ENCODE results near the gene ATP6V0B. TPM values are rescaled to one million over a fixed set of nuclear protein-coding genes. Genes with fewer than 3 reads are reported as not detected.
A peak's percentile ranks its signal among the peaks of the same experiment; 100 is the strongest.

ATP6V0B gene
- total and polyA plus RNA-seq, 10 of the 15 experiments (the other 5 are each of a cell fraction or from before 2014, with no cell fraction given): 65.3 to 250 (median 144) TPM

DNA sequence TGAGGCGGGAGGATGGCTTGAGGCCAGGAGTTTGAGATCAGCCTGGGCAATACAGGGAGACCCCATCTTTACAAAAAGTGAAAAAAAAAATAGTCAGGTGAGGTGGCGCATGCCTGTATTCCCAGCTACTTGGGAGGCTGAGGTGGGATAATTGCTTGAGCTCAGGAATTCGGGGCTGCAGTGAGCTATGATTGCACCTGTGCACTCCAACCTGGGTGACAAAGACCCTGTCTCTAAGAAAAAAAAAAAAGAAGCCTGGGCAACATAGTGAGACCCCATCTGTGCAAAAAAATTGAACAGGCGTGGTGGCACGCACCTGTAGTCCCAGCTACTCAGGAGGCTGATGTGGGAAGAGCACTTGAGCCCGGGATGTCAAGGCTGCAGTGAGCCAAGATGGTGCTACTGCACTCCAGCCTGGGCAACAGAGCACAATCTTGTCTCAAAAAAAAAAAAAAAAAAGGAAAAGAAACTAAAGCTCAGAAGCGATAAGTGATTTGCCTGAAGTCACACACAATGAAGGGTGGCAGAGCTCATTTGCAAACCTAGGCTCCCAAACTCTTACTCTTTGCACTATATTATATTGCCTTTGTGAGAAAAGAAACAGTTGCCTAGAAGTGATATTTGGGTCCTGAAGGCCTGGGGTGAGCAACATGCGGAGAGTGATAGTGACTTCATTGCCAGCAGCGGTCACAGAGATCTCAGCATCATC is 18.6 kb downstream of the ATP6V0B start:
- POLR2A ChIA-PET: interaction anchor here (0.5 to 1.6 kb wide), 7 partner anchors 13 to 820 kb away, joined by 3 to 5 read pairs (median 3); no protein-coding TSS in a partner anchor
- TF ChIP-seq HDGF (IDR thresholded peaks at IDR 0.05): no peak
- TF ChIP-seq, protein P1, sequence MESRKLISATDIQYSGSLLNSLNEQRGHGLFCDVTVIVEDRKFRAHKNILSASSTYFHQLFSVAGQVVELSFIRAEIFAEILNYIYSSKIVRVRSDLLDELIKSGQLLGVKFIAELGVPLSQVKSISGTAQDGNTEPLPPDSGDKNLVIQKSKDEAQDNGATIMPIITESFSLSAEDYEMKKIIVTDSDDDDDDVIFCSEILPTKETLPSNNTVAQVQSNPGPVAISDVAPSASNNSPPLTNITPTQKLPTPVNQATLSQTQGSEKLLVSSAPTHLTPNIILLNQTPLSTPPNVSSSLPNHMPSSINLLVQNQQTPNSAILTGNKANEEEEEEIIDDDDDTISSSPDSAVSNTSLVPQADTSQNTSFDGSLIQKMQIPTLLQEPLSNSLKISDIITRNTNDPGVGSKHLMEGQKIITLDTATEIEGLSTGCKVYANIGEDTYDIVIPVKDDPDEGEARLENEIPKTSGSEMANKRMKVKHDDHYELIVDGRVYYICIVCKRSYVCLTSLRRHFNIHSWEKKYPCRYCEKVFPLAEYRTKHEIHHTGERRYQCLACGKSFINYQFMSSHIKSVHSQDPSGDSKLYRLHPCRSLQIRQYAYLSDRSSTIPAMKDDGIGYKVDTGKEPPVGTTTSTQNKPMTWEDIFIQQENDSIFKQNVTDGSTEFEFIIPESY (IDR thresholded peaks at IDR 0.05): no peak
- no peak for TF ChIP-seq FOXM1 (IDR thresholded peaks at IDR 0.05; ENCODE audit: low read depth, low read length)
- no peak for TF ChIP-seq KAT2A (conservative IDR thresholded peaks at IDR 0.05; ENCODE audit: control insufficient read depth, low read depth, low read length)
- TF ChIP-seq BACH1 (IDR thresholded peaks at IDR 0.05; ENCODE audit: borderline replicate concordance): no peak
- TF ChIP-seq, protein P2, sequence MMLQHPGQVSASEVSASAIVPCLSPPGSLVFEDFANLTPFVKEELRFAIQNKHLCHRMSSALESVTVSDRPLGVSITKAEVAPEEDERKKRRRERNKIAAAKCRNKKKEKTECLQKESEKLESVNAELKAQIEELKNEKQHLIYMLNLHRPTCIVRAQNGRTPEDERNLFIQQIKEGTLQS (IDR thresholded peaks at IDR 0.05; ENCODE audit: borderline replicate concordance, extremely low read depth, low read depth, low read length): no peak
- no peak for TF ChIP-seq MYC (IDR thresholded peaks at IDR 0.05; ENCODE audit: insufficient read depth, insufficient read length, insufficient replicate concordance, low read length, severe bottlenecking)
- TF ChIP-seq, protein P3, sequence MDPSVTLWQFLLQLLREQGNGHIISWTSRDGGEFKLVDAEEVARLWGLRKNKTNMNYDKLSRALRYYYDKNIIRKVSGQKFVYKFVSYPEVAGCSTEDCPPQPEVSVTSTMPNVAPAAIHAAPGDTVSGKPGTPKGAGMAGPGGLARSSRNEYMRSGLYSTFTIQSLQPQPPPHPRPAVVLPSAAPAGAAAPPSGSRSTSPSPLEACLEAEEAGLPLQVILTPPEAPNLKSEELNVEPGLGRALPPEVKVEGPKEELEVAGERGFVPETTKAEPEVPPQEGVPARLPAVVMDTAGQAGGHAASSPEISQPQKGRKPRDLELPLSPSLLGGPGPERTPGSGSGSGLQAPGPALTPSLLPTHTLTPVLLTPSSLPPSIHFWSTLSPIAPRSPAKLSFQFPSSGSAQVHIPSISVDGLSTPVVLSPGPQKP (IDR thresholded peaks at IDR 0.05; ENCODE audit: low read depth, low read length): no peak
- TF ChIP-seq ZSCAN29 (IDR thresholded peaks at IDR 0.05): no peak
- TF ChIP-seq MXI1 (IDR thresholded peaks at IDR 0.05; ENCODE audit: low read depth, low read length): no peak
- no peak for TF ChIP-seq CBX5 (IDR thresholded peaks at IDR 0.05; ENCODE audit: low read depth)
- TF ChIP-seq SP1 (IDR thresholded peaks at IDR 0.05; ENCODE audit: low read depth, low read length): no peak
- no peak for TF ChIP-seq RAD21 (IDR thresholded peaks at IDR 0.05; ENCODE audit: insufficient read depth, low read depth, low read length)
- TF ChIP-seq POLR2A (IDR thresholded peaks at IDR 0.05; ENCODE audit: low read depth, low read length): no peak
- no peak for TF ChIP-seq PML (IDR thresholded peaks at IDR 0.05; ENCODE audit: low read length)
- no peak for TF ChIP-seq IKZF1 (conservative IDR thresholded peaks at IDR 0.05)
- TF ChIP-seq TBL1XR1 (IDR thresholded peaks at IDR 0.05; ENCODE audit: low read depth, low read length): no peak
- TF ChIP-seq ZNF622 (IDR thresholded peaks at IDR 0.05): no peak
- TF ChIP-seq, protein P4, sequence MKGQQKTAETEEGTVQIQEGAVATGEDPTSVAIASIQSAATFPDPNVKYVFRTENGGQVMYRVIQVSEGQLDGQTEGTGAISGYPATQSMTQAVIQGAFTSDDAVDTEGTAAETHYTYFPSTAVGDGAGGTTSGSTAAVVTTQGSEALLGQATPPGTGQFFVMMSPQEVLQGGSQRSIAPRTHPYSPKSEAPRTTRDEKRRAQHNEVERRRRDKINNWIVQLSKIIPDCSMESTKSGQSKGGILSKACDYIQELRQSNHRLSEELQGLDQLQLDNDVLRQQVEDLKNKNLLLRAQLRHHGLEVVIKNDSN (IDR thresholded peaks at IDR 0.05; ENCODE audit: borderline replicate concordance, extremely low read length, insufficient read depth, low read depth, low read length): no peak
- Histone ChIP-seq H3K36me3 (ENCODE audit: control insufficient read depth in 2 of 2, insufficient read depth in 2 of 2, low read length in 1 of 2) (no peaks in the 10 kb centered on the region), H3K9me3 (replicated peaks; ENCODE audit: control insufficient read depth, insufficient read depth, low read length) (no peaks in the 10 kb centered on the region), H3K27me3 (replicated peaks in 1 of 2; ENCODE audit: control insufficient read depth in 2 of 2, insufficient read depth in 2 of 2, low read length in 1 of 2) (no peaks in the 10 kb centered on the region), H4K20me1 (ENCODE audit: control insufficient read depth, insufficient read depth) (no peaks in the 10 kb centered on the region), H3K4me1 (ENCODE audit: control insufficient read depth, insufficient read depth, low read length) (peaks cover 17% of the 10 kb centered on the region), H3K4me3 (no peak overlapping the region), H3K79me2 (ENCODE audit: control insufficient read depth, insufficient read depth, low read length) (no peaks in the 10 kb centered on the region), H3K4me2 (ENCODE audit: control insufficient read depth, insufficient read depth) (no peak overlapping the region), H3K27ac (ENCODE audit: control insufficient read depth, insufficient read depth) (no peak overlapping the region), H2AFZ (ENCODE audit: control insufficient read depth, low read depth, low read length) (no peak overlapping the region), H3K9ac (ENCODE audit: control insufficient read depth, insufficient read depth, low read length) (no peak overlapping the region)
- SMC1A ChIA-PET (ENCODE audit: uncharacterized antibody, unreplicated experiment): interaction anchor here (0.6 to 2.4 kb wide), 10 partner anchors 12 to 951 kb away, joined by 3 to 8 read pairs (median 4); partner anchors contain the start of genes IPO13 and KDM4A
- ATAC-seq: no peak
- intact Hi-C loops (cut with micrococcal nuclease; ENCODE audit: unreplicated experiment) (loop anchor here (5.0 kb wide), 1 partner anchor 39 kb away; the partner anchor contains the start of gene SLC6A9), in situ Hi-C loops (cut with MboI) (no loop called here)
- FAIRE-seq: peak; percentile 38
- DNase-seq (ENCODE audit: low read depth, low spot score): no peak
- RAD21 ChIA-PET (ENCODE audit: unreplicated experiment): interaction anchor here (0.6 to 1.8 kb wide), 4 partner anchors 42 to 230 kb away, joined by 3 to 7 read pairs (median 4); no protein-coding TSS in a partner anchor
- CTCF ChIA-PET: interaction anchor here (0.6 to 4.6 kb wide), 11 partner anchors 9 to 230 kb away, joined by 3 to 25 read pairs (median 5); partner anchors contain the start of genes ATP6V0B and IPO13
- 52% methylated on average over 9 of the region's 9 CpGs for WGBS (ENCODE audit: insufficient coverage, insufficient replicate concordance, low lambda C conversion rate, missing lambda C conversion rate)
- BruUV-seq (replicated peaks): no TSS peak

Data from GM12878 (cell line).